ENCODE measurements around the gene CLCN4.

Gene CLCN4

DNA sequence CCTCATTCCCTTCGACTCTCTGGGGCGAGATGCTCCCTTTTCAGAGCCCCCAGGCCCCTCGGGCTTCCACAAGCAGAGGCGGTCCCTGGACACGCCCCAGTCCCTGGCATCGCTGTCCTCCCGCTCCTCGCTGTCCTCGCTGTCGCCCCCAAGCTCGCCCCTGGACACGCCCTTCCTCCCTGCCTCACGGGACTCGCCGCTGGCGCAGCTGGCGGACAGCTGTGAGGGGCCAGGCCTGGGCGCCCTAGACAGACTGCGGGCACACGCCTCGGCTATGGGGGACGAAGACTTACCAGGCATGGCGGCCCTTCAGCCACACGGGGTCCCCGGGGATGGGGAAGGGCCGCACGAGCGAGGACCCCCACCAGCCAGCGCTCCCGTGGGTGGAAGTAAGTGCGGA, 39.5 kb upstream of the CLCN4 start:
- TF ChIP-seq, protein P1, sequence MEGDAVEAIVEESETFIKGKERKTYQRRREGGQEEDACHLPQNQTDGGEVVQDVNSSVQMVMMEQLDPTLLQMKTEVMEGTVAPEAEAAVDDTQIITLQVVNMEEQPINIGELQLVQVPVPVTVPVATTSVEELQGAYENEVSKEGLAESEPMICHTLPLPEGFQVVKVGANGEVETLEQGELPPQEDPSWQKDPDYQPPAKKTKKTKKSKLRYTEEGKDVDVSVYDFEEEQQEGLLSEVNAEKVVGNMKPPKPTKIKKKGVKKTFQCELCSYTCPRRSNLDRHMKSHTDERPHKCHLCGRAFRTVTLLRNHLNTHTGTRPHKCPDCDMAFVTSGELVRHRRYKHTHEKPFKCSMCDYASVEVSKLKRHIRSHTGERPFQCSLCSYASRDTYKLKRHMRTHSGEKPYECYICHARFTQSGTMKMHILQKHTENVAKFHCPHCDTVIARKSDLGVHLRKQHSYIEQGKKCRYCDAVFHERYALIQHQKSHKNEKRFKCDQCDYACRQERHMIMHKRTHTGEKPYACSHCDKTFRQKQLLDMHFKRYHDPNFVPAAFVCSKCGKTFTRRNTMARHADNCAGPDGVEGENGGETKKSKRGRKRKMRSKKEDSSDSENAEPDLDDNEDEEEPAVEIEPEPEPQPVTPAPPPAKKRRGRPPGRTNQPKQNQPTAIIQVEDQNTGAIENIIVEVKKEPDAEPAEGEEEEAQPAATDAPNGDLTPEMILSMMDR (IDR thresholded peaks at IDR 0.05; ENCODE audit: borderline replicate concordance, extremely low read depth, low read length, poor library complexity, severe bottlenecking) = no peak
- TF ChIP-seq EZH2 (IDR thresholded peaks at IDR 0.05; ENCODE audit: borderline replicate concordance, low read depth, low read length, severe bottlenecking) = no peak
- Histone ChIP-seq H3K4me2 (ENCODE audit: insufficient read depth, low read length) (no peak overlapping the region), H3K4me1 (ENCODE audit: insufficient read depth, low read length) (no peaks in the 10 kb centered on the region), H3K9me3 (ENCODE audit: insufficient read depth, low read length, severe bottlenecking) (peaks cover 18% of the 10 kb centered on the region), H4K20me1 (ENCODE audit: insufficient read depth, low read length) (no peaks in the 10 kb centered on the region), H3K79me2 (ENCODE audit: insufficient read depth, low read length) (no peaks in the 10 kb centered on the region), H3K36me3 (ENCODE audit: insufficient read depth, low read length) (peaks cover 44% of the 10 kb centered on the region), H3K27me3 (ENCODE audit: insufficient read depth, low read length, poor library complexity) (no peaks in the 10 kb centered on the region), H2AFZ (ENCODE audit: low read depth, low read length) (no peak overlapping the region), H3K9ac (ENCODE audit: low read depth, low read length) (no peak overlapping the region), H3K4me3 (ENCODE audit: low read depth in 1 of 2, low read length in 2 of 2) (no peak overlapping the region), H3K27ac (ENCODE audit: low read length) (no peak overlapping the region)
- DNase-seq (no peak), ATAC-seq (ENCODE audit: insufficient read depth, low read depth) (no peak)

DNA sequence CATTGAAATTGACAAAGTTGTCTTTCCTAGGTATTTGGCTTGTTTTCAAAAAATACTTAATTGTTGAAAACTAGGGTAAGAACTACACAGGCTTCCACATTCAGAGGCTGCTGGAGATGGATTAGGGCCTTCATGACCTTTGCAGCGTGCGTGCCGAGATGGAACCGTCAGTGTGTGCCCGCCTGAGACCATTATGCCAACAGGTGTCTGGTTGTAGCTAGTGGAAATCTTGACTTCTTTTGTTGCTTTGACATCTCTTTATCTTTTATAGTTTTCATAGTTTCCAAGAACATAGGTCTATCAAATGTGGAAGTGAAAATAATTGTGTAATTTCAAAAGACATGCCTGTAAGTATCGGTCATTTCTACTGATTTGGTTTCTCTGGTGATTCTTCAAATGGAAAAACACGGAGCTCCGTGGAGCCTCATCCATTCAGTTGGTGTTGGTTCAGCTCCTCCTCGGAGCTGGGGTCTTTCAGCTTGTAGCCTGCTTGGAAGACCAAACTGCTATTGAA, 38.9 kb upstream of the CLCN4 start:
- ATAC-seq (ENCODE audit: insufficient read depth, low read depth) = no peak

DNA sequence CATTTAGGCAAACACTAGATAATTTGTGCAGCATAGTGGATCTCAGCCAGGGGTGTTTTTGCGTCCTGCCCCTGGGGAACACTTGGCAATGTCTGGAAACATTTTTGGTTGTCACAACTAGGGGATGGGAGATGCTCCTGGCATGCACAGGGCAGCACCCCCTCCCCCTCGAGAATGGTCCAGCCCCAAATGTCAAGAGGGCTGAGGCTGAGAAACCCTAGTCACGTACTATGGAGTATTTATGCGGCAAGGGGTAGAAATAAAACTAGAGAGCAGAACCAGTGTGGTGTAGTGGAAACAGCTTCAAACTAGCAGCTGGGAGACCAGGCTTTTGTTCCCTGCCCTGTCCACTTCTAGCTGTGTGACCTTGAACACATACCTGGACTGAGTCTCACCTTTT, 38.2 kb upstream of the CLCN4 start:
- TF ChIP-seq, protein P1 (IDR thresholded peaks at IDR 0.05; ENCODE audit: borderline replicate concordance, extremely low read depth, low read length, poor library complexity, severe bottlenecking) = no peak
- no peak for TF ChIP-seq EZH2 (IDR thresholded peaks at IDR 0.05; ENCODE audit: borderline replicate concordance, low read depth, low read length, severe bottlenecking)
- Histone ChIP-seq H4K20me1 (ENCODE audit: insufficient read depth, low read length) (no peaks in the 10 kb centered on the region), H3K79me2 (ENCODE audit: insufficient read depth, low read length) (no peaks in the 10 kb centered on the region), H3K4me3 (ENCODE audit: low read depth in 1 of 2, low read length in 2 of 2) (no peak overlapping the region), H3K27me3 (ENCODE audit: insufficient read depth, low read length, poor library complexity) (no peaks in the 10 kb centered on the region), H3K4me2 (ENCODE audit: insufficient read depth, low read length) (no peak overlapping the region), H3K36me3 (ENCODE audit: insufficient read depth, low read length) (peaks cover 44% of the 10 kb centered on the region), H3K27ac (ENCODE audit: low read length) (no peak overlapping the region), H2AFZ (ENCODE audit: low read depth, low read length) (no peak overlapping the region), H3K9me3 (ENCODE audit: insufficient read depth, low read length, severe bottlenecking) (peaks cover 18% of the 10 kb centered on the region), H3K4me1 (ENCODE audit: insufficient read depth, low read length) (no peaks in the 10 kb centered on the region), H3K9ac (ENCODE audit: low read depth, low read length) (no peak overlapping the region)
- ATAC-seq (ENCODE audit: insufficient read depth, low read depth) = no peak
- no peak for DNase-seq

More for the DNA sequence above, 38.9 kb upstream of the CLCN4 start:
- Histone ChIP-seq H3K36me3 (ENCODE audit: insufficient read depth, low read length) (peaks cover 44% of the 10 kb centered on the region), H3K27me3 (ENCODE audit: insufficient read depth, low read length, poor library complexity) (no peaks in the 10 kb centered on the region), H2AFZ (ENCODE audit: low read depth, low read length) (no peak overlapping the region), H3K9me3 (ENCODE audit: insufficient read depth, low read length, severe bottlenecking) (peaks cover 18% of the 10 kb centered on the region), H3K4me3 (ENCODE audit: low read depth in 1 of 2, low read length in 2 of 2) (no peak overlapping the region), H3K4me1 (ENCODE audit: insufficient read depth, low read length) (no peaks in the 10 kb centered on the region), H4K20me1 (ENCODE audit: insufficient read depth, low read length) (no peaks in the 10 kb centered on the region), H3K27ac (ENCODE audit: low read length) (no peak overlapping the region), H3K4me2 (ENCODE audit: insufficient read depth, low read length) (no peak overlapping the region), H3K79me2 (ENCODE audit: insufficient read depth, low read length) (no peaks in the 10 kb centered on the region), H3K9ac (ENCODE audit: low read depth, low read length) (no peak overlapping the region)
- no peak for TF ChIP-seq EZH2 (IDR thresholded peaks at IDR 0.05; ENCODE audit: borderline replicate concordance, low read depth, low read length, severe bottlenecking)
- TF ChIP-seq, protein P1 (IDR thresholded peaks at IDR 0.05; ENCODE audit: borderline replicate concordance, extremely low read depth, low read length, poor library complexity, severe bottlenecking) = no peak
- DNase-seq = no peak

Data from DND-41 (cell line).